OCI-LY7 (cell line): ENCODE results near the gene MAD2L2.

Experiments
- EZH2phosphoT487 ChIP-seq: fragments of 200-600 bp; sonication (generic); IDR thresholded peaks from 2 replicates; pipeline ENCODE4 v1.6.1; 2018; ENCODE audit warnings: low read depth, borderline replicate concordance, mild to moderate bottlenecking, mixed run types, antibody characterized with exemption, low read length, moderate library complexity, mixed read lengths
- TF ChIP-seq, protein P1 (sequence below): fragments of 200-600 bp; sonication (generic); conservative IDR thresholded peaks from 2 replicates; pipeline ENCODE4 v1.5.1; 2014; ENCODE audit warnings: mild to moderate bottlenecking, antibody characterized with exemption, low read length, moderate library complexity, mixed read lengths

DNA sequence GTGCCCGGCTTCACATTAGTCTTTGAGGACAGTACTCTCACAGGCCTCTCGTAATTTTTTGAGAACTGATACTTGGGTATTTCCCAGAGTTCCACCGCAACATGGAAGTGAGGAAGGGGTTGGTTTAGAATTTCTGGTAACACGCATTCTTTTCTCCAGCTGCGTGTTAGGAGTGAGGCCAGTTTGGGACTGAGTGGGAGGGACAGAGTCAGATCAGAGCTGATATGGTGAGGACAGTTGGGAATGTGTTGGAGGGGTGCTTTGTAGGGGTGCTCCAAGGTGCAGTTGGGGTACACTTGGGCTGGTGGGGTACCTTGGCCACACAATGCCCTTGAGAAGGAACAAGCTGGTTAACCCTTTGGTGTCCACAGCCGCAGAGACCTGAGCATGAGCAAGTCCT, 10.2 kb downstream of the MAD2L2 start:
- TF ChIP-seq, protein P1, sequence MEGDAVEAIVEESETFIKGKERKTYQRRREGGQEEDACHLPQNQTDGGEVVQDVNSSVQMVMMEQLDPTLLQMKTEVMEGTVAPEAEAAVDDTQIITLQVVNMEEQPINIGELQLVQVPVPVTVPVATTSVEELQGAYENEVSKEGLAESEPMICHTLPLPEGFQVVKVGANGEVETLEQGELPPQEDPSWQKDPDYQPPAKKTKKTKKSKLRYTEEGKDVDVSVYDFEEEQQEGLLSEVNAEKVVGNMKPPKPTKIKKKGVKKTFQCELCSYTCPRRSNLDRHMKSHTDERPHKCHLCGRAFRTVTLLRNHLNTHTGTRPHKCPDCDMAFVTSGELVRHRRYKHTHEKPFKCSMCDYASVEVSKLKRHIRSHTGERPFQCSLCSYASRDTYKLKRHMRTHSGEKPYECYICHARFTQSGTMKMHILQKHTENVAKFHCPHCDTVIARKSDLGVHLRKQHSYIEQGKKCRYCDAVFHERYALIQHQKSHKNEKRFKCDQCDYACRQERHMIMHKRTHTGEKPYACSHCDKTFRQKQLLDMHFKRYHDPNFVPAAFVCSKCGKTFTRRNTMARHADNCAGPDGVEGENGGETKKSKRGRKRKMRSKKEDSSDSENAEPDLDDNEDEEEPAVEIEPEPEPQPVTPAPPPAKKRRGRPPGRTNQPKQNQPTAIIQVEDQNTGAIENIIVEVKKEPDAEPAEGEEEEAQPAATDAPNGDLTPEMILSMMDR: no peak
- TF ChIP-seq EZH2phosphoT487: no peak
